Caco-2 (cell line): ENCODE measurements around the gene GALP. TPM values are rescaled to one million over a fixed set of nuclear protein-coding genes. Genes with fewer than 3 reads are reported as not detected.

Source experiments
- BruUV-seq: library from RNA; stranded (reverse); fragments of 400-500 nt; replicated peaks from 2 replicates; lab custom pipeline; 2021; lab: Mats Ljungman, UMichigan
- CTCF ChIA-PET: fragments of 300-600 bp; sonication (Branson Sonifier 250); formaldehyde crosslinking; loops from one replicate; lab custom pipeline; 2022; ENCODE audit warnings: antibody characterized with exemption; lab: Charles Lee
- POLR2A ChIA-PET: fragments of 300-600 bp; sonication (Branson Sonifier 250); formaldehyde crosslinking; loops from one replicate; lab custom pipeline; 2022; ENCODE audit warnings: antibody characterized with exemption; lab: Charles Lee
- DNase-seq, 2 experiments: peaks; one replicate each; pipeline versions ENCODE4 v3.0.0 to v3.0.0-alpha.2; 2020 to 2022
- H3K27me3 ChIP-seq: replicated peaks from 2 replicates; pipeline ENCODE4 v1.6.0; 2011; ENCODE audit warnings: low read length; ENCODE audit not compliant: control insufficient read depth, insufficient read depth
- H3K36me3 ChIP-seq: 2 replicates; pipeline ENCODE4 v1.5.1; 2011; ENCODE audit warnings: low read length; ENCODE audit not compliant: control insufficient read depth, insufficient read depth
- H3K4me1 ChIP-seq: fragments of 250-450 bp; sonication (Bioruptor Pico); 2 replicates; pipeline ENCODE4 v1.5.1; 2020; ENCODE audit warnings: mild to moderate bottlenecking
- H3K4me3 ChIP-seq: 2 replicates; pipeline ENCODE4 v1.5.1; 2011; ENCODE audit warnings: low read depth, mild to moderate bottlenecking, control low read depth, low read length
- H3K9me3 ChIP-seq: fragments of 250-450 bp; sonication (Bioruptor Pico); 2 replicates; pipeline ENCODE4 v1.5.1; 2020; ENCODE audit warnings: mild to moderate bottlenecking, moderate library complexity
- H3K27ac Mint-ChIP-seq: one replicate; pipeline ENCODE4 v1.8.0; 2022; ENCODE audit warnings: mixed read lengths; ENCODE audit not compliant: unreplicated experiment
- H3K27me3 Mint-ChIP-seq: one replicate; pipeline ENCODE4 v1.8.0; 2022; ENCODE audit warnings: mixed read lengths; ENCODE audit not compliant: insufficient read depth, unreplicated experiment
- H3K36me3 Mint-ChIP-seq: one replicate; pipeline ENCODE4 v1.8.0; 2022; ENCODE audit warnings: mild to moderate bottlenecking, mixed read lengths; ENCODE audit not compliant: insufficient read depth, unreplicated experiment
- H3K4me1 Mint-ChIP-seq: one replicate; pipeline ENCODE4 v1.8.0; 2022; ENCODE audit warnings: low read depth, mixed read lengths; ENCODE audit not compliant: unreplicated experiment
- H3K4me3 Mint-ChIP-seq: one replicate; pipeline ENCODE4 v1.8.0; 2022; ENCODE audit warnings: mild to moderate bottlenecking, moderate library complexity, mixed read lengths; ENCODE audit not compliant: unreplicated experiment
- H3K9me3 Mint-ChIP-seq: one replicate; pipeline ENCODE4 v1.8.0; 2022; ENCODE audit warnings: mixed read lengths; ENCODE audit not compliant: unreplicated experiment
- CTCF ChIP-seq, 2 experiments: fragments of 200-600 bp in 1 of 2; IDR thresholded peaks; 1 replicate in 1 of 2; 2 replicates in 1 of 2; pipeline versions ENCODE4 v1.5.1 to v1.8.0; 2011 to 2022; ENCODE audit warnings: antibody characterized with exemption in 1 of 2, control low read depth in 1 of 2, inconsistent platforms in 1 of 2, low read depth in 1 of 2, low read length in 1 of 2, mild to moderate bottlenecking in 1 of 2, moderate library complexity in 1 of 2; ENCODE audit not compliant: insufficient read depth in 1 of 2, severe bottlenecking in 1 of 2, unreplicated experiment in 1 of 2
- intact Hi-C: fragments of 100-400 bp; cut with micrococcal nuclease; formaldehyde crosslinking; loops from one replicate; pipeline ENCODE4 v1.10.0; 2022; ENCODE audit not compliant: unreplicated experiment
- total RNA-seq: library from RNA; stranded (reverse); gene quantifications from 2 replicates; pipeline ENCODE4 v1.2.3, GENCODE V29; 2022

Gene GALP
- total RNA-seq, 1 experiment from 2014 or later: not detected

GRCh38 chr19:56211718-56212117 is 35.9 kb downstream of the GALP start:
- no peaks in the 10 kb centered on the region for H3K27me3 ChIP-seq
- Mint-ChIP-seq H3K27me3 (peaks cover 11% of the 10 kb centered on the region), H3K4me1 (no peaks in the 10 kb centered on the region), H3K27ac (no peak overlapping the region), H3K36me3 (no peaks in the 10 kb centered on the region), H3K4me3 (no peak overlapping the region), H3K9me3 (no peaks in the 10 kb centered on the region)
- H3K4me1 ChIP-seq: no peaks in the 10 kb centered on the region
- no peak overlapping the region for H3K4me3 ChIP-seq
- intact Hi-C loops: no loop called here
- H3K9me3 ChIP-seq: no peaks in the 10 kb centered on the region
- no peak for DNase-seq
- no peaks in the 10 kb centered on the region for H3K36me3 ChIP-seq
- no peak for TF ChIP-seq CTCF (IDR thresholded peaks at IDR 0.05; ENCODE audit: insufficient read depth in 1 of 2, low read depth in 1 of 2, low read length in 1 of 2, severe bottlenecking in 1 of 2, unreplicated experiment in 1 of 2)
- POLR2A ChIA-PET: no interaction called here
- no TSS peak for BruUV-seq
- CTCF ChIA-PET: no interaction called here

- Mint-ChIP-seq H3K36me3 (no peaks in the 10 kb centered on the region), H3K27me3 (peaks cover 3% of the 10 kb centered on the region), H3K27ac (no peak overlapping the region), H3K4me1 (no peaks in the 10 kb centered on the region), H3K4me3 (no peak overlapping the region), H3K9me3 (no peaks in the 10 kb centered on the region)
- no peak for TF ChIP-seq CTCF (IDR thresholded peaks at IDR 0.05; ENCODE audit: insufficient read depth in 1 of 2, low read depth in 1 of 2, low read length in 1 of 2, severe bottlenecking in 1 of 2, unreplicated experiment in 1 of 2)
- no peak for DNase-seq
- intact Hi-C loops: no loop called here
- POLR2A ChIA-PET: no interaction called here
- H3K4me3 ChIP-seq: no peak overlapping the region
- no TSS peak for BruUV-seq
- CTCF ChIA-PET: no interaction called here
- H3K27me3 ChIP-seq: no peaks in the 10 kb centered on the region
- H3K4me1 ChIP-seq: no peaks in the 10 kb centered on the region
- no peaks in the 10 kb centered on the region for H3K9me3 ChIP-seq
- H3K36me3 ChIP-seq: no peaks in the 10 kb centered on the region
Observed at GRCh38 chr19:56217039-56217949, 41.5 kb downstream of the GALP start.

GRCh38 chr19:56218961-56219360 is 43.2 kb downstream of the GALP start:
- intact Hi-C loops: no loop called here
- no peak for TF ChIP-seq CTCF (IDR thresholded peaks at IDR 0.05; ENCODE audit: insufficient read depth in 1 of 2, low read depth in 1 of 2, low read length in 1 of 2, severe bottlenecking in 1 of 2, unreplicated experiment in 1 of 2)
- no peak for DNase-seq
- Histone ChIP-seq H3K4me1 (no peaks in the 10 kb centered on the region), H3K9me3 (no peaks in the 10 kb centered on the region), H3K4me3 (no peak overlapping the region), H3K36me3 (no peaks in the 10 kb centered on the region), H3K27me3 (no peaks in the 10 kb centered on the region)
- CTCF ChIA-PET: no interaction called here
- Mint-ChIP-seq H3K9me3 (no peaks in the 10 kb centered on the region), H3K27me3 (no peaks in the 10 kb centered on the region), H3K36me3 (no peaks in the 10 kb centered on the region), H3K27ac (no peak overlapping the region), H3K4me1 (no peaks in the 10 kb centered on the region), H3K4me3 (no peak overlapping the region)
- POLR2A ChIA-PET: no interaction called here
- BruUV-seq: no TSS peak
